Colonic mucosa (tissue), 4 donors: ENCODE measurements around the gene ABHD2. TPM values are rescaled to one million over a fixed set of nuclear protein-coding genes. Genes with fewer than 3 reads are reported as not detected.

ENCODE experiments used
- DNase-seq: peaks from one replicate; pipeline ENCODE4 v3.0.0-alpha.2; 2020
- H3K27ac ChIP-seq: fragments of 200-600 bp; one replicate; pipeline ENCODE4 v1.8.0; 2021
- H3K27me3 ChIP-seq: fragments of 200-600 bp; one replicate; pipeline ENCODE4 v1.8.0; 2021
- H3K36me3 ChIP-seq: fragments of 200-600 bp; one replicate; pipeline ENCODE4 v1.8.0; 2021
- H3K4me1 ChIP-seq: fragments of 200-600 bp; one replicate; pipeline ENCODE4 v1.8.0; 2021; ENCODE audit warnings: mild to moderate bottlenecking
- H3K4me3 ChIP-seq: fragments of 200-600 bp; one replicate; pipeline ENCODE4 v1.8.0; 2021
- H3K9ac ChIP-seq, 2 donors: one replicate each; pipeline ENCODE4 v1.7.0; 2013; ENCODE audit warnings: control low read depth in 2 of 2, low read depth in 2 of 2, low read length in 2 of 2
- H3K9me3 ChIP-seq: fragments of 200-600 bp; one replicate; pipeline ENCODE4 v1.8.0; 2021
- intact Hi-C: fragments of 100-400 bp; cut with DNase I; formaldehyde crosslinking; loops from one replicate; pipeline ENCODE4 v1.14.1; 2022
- total RNA-seq, 2 donors: library from RNA; stranded (reverse); fragmentation: NEBNext Ultra II Directional in 1 of 2; extraction: Animal tissue kit (Norgen Biotek cat#: 25700) in 1 of 2; gene quantifications; one replicate each; pipeline ENCODE4 v1.2.1, GENCODE V29; 2021
- TF ChIP-seq, protein P1 (sequence below): fragments of 200-600 bp; IDR thresholded peaks from one replicate; pipeline ENCODE4 v1.8.0; 2022; ENCODE audit warnings: antibody characterized with exemption, mild to moderate bottlenecking
- donor health status: healthy.
- donor health status: DM: no; HTN: no; CAD: no.
- donor health status: DM: no; HTN: no; CAD: no.

Gene ABHD2
- total RNA-seq, 2 donors from 2014 or later = 71.5 to 86.7 TPM

DNA sequence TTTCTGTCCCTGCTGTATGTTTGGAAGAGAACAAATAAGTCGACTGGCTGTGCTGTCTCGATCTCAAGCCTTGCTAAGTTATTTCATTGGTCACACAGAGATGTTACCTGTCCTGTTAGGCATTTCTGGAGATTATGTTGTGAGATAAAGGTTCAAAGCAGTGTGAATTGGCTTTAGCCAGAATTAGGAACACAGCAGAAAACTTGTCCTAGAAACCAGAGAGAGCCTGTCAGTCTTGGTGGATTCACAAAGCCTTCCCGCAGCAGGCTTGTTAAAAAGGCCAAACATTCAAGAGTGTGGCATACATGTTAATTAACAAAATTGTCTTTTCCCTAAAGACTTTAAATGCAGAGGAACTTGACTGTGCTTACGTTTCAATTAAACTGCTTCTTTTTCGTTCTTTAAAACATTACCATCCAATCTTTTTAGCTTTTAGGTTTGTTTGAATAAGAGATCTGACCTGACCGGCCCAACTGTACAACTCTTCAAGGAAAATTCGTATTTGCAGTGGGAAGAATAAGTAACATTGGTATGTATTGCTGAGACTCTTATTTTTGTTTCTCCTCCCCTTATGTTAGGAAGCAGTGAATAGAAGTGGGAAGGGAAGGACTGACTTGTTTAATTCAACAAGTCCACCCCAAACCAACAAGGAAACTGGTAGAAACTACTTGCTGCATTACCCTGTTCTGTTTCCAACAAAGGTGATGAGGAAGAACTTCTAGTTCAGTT, 25.2 kb downstream of the ABHD2 start:
- Histone ChIP-seq H3K4me1 (peaks cover 8% of the 10 kb centered on the region), H3K9ac (peak overlapping the region in 1 of 2 donors; percentile 58), H3K9me3 (no peaks in the 10 kb centered on the region), H3K36me3 (no peaks in the 10 kb centered on the region), H3K27me3 (no peaks in the 10 kb centered on the region), H3K27ac (no peak overlapping the region), H3K4me3 (no peak overlapping the region)
- no peak for DNase-seq
- TF ChIP-seq, protein P1, sequence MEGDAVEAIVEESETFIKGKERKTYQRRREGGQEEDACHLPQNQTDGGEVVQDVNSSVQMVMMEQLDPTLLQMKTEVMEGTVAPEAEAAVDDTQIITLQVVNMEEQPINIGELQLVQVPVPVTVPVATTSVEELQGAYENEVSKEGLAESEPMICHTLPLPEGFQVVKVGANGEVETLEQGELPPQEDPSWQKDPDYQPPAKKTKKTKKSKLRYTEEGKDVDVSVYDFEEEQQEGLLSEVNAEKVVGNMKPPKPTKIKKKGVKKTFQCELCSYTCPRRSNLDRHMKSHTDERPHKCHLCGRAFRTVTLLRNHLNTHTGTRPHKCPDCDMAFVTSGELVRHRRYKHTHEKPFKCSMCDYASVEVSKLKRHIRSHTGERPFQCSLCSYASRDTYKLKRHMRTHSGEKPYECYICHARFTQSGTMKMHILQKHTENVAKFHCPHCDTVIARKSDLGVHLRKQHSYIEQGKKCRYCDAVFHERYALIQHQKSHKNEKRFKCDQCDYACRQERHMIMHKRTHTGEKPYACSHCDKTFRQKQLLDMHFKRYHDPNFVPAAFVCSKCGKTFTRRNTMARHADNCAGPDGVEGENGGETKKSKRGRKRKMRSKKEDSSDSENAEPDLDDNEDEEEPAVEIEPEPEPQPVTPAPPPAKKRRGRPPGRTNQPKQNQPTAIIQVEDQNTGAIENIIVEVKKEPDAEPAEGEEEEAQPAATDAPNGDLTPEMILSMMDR = no peak
- intact Hi-C loops = no loop called here

DNA sequence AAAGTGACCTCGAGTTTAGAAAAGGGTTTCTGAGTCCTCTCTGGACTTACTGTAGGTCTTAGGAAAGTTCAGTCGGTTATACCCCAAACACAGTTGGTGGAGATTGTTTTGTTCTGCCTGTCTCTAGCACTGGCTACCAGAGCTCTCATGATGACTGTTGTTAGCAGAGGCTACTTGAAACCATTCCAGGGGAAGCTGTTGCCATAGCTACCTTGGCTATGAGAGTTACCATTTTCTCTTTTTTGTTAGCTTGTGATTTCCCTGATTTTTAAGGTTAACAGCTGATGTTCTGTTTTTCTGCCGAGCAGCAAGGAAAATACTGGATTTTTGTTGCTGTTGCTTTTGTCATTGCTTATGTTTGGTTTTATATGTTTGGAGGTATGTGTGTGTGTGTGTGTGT, 26.7 kb downstream of the ABHD2 start:
- intact Hi-C loops = no loop called here
- H3K9me3 ChIP-seq = no peaks in the 10 kb centered on the region
- H3K36me3 ChIP-seq = no peaks in the 10 kb centered on the region
- peak overlapping the region; percentile 3 for H3K27ac ChIP-seq
- peaks cover 20% of the 10 kb centered on the region for H3K4me1 ChIP-seq
- H3K4me3 ChIP-seq = no peak overlapping the region
- DNase-seq = no peak
- H3K27me3 ChIP-seq = no peaks in the 10 kb centered on the region
- TF ChIP-seq, protein P1 = no peak
- no peak overlapping the region for H3K9ac ChIP-seq

DNA sequence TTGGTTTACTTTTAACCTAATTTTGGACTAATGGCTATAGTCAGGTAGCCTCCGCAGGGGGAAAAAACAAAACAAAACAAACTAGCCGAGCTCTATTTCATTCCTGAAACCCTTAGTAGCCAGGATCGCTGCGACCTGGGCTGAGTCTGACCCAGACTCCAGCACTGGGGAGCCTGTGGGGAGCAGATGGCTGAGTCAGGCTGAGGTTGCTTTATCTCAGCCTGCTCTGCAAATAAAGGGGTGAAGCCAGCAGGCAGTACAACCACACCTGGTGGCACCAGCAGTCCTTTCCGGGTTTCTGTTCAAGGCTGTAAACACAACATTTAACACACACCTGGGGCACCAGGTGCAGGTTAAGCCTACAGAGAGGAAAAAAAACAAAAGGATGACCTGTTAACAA, 27.3 kb downstream of the ABHD2 start:
- peak; percentile 72 for DNase-seq
- no peak overlapping the region for H3K4me3 ChIP-seq
- intact Hi-C loops = no loop called here
- TF ChIP-seq, protein P1 = no peak
- H3K4me1 ChIP-seq = peaks cover 24% of the 10 kb centered on the region
- no peaks in the 10 kb centered on the region for H3K27me3 ChIP-seq
- H3K27ac ChIP-seq = peak overlapping the region; percentile 58
- H3K9me3 ChIP-seq = no peaks in the 10 kb centered on the region
- H3K9ac ChIP-seq = peak overlapping the region in 1 of 2 donors; percentile 38
- H3K36me3 ChIP-seq = no peaks in the 10 kb centered on the region

DNA sequence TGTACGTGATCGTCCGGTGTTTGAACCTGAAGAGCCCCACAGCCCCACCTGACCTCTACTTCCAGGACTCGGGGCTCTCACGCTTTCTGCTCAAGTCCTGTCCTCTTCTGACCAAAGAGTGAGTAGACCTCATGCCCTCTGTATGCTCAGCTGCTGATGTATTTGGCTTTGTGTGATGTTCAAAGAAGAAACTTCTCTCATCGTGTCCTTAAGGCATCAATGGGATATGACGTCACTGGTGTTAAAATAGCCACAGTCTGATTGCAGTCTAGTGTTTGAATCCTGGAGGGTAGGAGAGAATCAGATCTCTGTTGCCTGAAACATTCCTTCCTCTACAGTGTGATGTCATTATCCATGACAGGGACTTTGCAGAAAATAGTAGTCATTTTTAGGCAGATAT, 28.1 kb downstream of the ABHD2 start:
- Histone ChIP-seq H3K27ac (peak overlapping the region; percentile 58), H3K9me3 (no peaks in the 10 kb centered on the region), H3K36me3 (no peaks in the 10 kb centered on the region), H3K9ac (peak overlapping the region in 1 of 2 donors; percentile 38), H3K27me3 (no peaks in the 10 kb centered on the region), H3K4me1 (peaks cover 25% of the 10 kb centered on the region), H3K4me3 (no peak overlapping the region)
- no peak for DNase-seq
- intact Hi-C loops = no loop called here
- TF ChIP-seq, protein P1 = no peak

DNA sequence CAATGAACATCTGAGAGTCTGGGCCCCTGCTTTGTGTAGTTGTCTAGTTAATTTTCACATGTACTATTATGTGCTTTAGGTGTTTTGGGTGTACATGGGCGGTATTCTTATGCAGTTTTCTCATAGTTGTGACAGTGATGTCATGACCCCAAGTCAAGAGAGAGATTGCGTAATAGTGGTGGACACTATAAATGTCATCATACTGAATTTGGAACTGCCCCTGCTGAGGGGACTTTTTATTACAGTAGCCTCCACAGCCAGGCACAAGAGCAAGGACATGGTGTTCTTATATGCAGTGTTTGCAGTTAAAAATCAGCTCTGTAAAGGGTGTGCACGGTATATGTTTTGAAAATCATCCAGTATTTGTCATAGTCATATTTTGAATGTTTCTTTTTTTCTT, 29.5 kb downstream of the ABHD2 start:
- H3K4me3 ChIP-seq = no peak overlapping the region
- H3K27me3 ChIP-seq = no peaks in the 10 kb centered on the region
- no peak overlapping the region for H3K27ac ChIP-seq
- H3K36me3 ChIP-seq = no peaks in the 10 kb centered on the region
- TF ChIP-seq, protein P1 = no peak
- intact Hi-C loops = no loop called here
- H3K9ac ChIP-seq = no peak overlapping the region
- no peak for DNase-seq
- peaks cover 23% of the 10 kb centered on the region for H3K4me1 ChIP-seq
- no peaks in the 10 kb centered on the region for H3K9me3 ChIP-seq
